Measurements from ENCODE around the gene CNTN1.

Gene CNTN1

DNA sequence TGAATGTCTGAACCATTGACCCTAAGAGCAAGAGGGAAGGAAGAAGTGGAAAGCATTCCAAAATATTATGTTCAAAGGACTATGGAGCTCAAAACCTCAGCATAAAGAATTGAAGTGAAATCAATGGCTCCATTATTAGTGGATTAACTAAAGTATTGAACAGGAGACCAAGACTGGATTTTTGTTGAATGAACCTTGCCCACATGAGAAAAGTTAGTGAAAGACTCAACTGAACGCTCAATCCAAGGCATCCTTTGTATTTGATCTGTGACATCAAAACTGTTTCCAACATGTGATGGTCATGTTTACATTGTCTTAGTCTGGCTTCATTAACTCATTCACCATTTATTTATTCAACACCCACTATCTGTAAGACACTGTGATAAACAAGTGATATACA is 161.0 kb downstream of the CNTN1 start:
- no peak for DNase-seq (ENCODE audit: low read depth)

DNA sequence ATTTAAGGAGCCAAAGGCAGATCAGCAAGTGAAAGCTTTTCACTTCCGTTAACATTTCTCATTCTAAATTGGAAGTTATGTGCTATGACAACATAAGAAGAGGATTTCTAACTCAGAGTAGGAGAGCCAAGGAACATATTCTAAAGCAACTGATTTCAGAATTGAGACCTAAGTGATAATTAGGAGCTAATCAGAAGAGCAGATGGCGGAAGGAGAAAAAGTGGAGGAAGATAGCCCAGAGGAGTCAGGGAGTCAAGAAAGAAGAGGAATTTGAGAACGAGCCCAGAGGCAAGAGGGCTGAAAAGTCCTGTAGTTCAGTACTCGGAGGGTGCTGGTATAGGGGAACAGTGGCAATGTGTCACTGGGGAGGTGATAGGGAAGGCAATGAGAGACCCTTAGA is 162.4 kb downstream of the CNTN1 start:
- no peak for DNase-seq (ENCODE audit: low read depth)

DNA sequence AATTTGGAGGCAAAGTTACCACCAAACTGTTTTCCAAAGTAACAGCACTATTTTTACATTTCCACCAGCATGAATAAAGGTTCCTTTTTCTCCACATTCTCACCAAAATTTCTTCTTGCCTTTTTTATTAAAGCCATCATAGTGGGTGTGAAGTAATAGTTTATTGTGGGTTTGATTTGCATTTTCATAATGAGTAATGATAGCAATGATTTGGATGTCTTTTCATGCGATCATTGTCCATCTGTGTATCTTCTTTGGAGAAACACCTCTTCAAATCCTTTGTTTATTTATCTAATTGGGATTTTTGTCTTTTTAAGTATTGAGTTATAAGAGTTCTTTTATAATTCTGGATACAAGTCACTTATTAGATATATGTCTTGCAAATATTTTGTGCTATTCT is 172.7 kb downstream of the CNTN1 start:
- DNase-seq (ENCODE audit: low read depth), result no peak

DNA sequence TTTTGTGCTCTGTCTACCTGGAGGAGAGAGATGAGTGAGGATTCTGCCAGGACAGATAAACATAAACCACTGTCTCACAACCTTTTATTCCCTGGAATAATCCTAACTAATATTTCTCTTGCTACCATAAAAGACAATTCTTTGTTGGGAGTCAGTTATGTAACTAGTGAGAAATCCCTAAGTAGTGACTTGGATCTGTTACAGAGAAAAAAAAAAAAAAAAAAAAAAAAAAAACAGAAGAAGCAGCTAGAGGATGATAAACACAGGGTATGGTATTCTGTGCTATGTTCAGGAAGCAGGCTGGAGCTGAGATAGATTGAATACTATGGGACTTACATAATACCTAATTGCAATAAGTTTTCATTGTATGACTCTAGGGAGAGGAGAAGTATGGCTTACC is 178.7 kb downstream of the CNTN1 start:
- DNase-seq (ENCODE audit: low read depth), result no peak

DNA sequence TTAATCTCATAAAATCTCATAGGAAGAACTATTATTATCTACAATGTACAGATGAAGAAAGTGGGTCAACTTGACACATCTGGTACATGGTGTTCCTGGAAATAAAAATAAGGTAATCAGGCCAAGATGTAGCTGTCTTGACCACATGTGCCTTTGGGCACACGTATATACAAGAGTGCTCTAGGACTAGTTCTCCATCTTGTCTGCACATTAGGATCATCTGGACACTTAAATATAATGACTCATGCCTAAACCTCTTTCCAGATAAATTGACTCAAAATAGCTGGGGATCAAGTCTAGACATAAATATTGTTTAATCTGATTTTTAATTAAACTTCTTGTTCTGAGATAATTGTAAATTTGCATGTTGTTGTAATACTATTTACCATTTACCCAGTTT is 182.6 kb downstream of the CNTN1 start:
- DNase-seq (ENCODE audit: low read depth), result no peak

DNA sequence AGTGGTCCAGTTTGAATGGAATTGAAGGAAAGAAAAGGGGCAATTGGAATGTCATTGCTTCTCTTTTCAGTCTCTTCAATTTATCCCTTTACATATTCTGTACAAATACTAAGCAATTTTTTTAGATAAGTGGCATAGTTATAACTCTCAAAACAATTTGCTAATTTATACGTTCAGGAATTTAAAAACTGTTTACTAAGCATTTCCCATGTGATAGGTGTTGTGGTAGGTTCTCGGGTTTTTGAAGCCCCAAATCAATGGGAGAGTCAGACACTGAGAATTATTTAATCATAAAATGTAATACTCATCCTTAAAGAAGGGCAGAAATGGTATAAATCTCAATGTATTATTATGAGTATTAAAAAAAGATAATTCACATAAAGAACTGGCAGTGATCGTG is 197.1 kb downstream of the CNTN1 start:
- no peak for DNase-seq (ENCODE audit: low read depth)

DNA sequence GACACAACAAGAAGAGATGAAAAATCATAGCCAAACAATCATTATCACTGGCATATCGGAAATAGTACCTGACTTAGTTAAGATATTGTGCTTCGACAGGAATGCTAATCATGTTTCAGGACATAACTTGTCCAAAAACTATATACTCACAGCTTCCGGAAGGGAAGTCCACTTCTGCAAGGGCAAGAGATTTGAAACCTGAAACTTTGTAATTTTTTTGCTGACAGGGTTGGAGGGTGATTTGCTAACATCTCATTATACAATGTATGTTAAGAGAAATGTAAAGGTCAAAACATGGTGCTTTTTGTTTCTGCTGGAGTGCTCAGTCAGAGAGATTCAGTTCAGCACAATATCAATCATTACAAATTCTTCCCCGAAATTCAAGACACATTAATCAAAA is 200.3 kb downstream of the CNTN1 start:
- DNase-seq (ENCODE audit: low read depth), result no peak

DNA sequence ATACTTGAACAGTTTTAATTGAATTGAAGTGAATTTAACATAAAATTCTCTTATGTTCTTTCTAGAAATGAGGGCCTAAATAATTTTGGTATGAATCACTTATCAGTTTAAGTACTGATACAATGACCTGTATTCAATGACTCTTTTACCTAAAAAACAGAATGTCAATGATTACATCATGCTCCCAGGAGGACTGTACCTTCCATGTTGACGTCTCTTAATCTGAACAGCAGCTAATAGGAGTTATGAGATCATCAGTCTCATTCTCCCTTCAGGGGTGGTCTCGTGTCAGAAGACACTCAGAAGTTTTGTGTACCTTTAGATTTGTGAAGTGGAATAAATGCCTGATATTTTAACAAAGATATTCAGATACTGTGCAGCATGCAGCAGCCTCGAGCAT is 206.3 kb downstream of the CNTN1 start:
- no peak for DNase-seq (ENCODE audit: low read depth)

DNA sequence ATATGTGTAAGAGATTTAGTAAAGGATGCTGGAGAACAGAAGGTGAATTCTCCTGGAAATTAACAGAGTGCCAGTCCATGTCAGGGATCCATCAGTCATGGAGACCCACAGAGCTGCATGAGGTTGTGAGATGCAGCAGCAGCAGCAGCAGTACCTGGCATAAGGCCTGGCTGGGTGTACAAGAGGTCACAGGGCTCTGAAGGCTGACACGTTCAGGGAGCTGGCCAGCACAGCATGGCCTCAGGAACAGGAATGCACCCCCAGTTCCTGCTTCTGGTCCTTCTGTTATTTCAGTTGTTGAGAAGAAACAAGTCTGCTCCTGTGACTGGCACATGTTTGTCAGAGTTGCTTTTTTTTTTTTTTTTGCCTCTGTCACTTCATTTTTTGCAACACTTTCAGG is 210.8 kb downstream of the CNTN1 start:
- DNase-seq (ENCODE audit: low read depth), result no peak

DNA sequence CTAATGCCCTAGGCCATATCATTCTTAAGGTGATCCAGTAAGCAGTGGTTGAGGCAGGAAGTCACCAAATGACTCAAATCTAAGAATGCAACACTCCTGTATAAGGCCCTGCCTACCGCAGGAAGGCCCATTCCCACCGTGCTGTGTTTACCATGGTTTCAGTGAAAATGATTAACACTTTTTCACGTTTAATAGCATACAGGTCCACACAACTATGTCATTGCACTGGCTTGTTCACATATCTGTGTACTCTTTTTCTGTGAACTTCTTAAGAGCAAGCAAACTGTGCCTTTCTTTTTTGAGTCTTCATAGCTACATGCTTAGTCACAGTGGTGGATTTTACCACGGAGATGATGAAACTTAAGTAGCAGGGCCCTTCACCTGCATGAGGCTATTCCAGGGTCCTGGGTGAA is 214.9 kb downstream of the CNTN1 start:
- peak; percentile 0 for DNase-seq (ENCODE audit: low read depth)

DNA sequence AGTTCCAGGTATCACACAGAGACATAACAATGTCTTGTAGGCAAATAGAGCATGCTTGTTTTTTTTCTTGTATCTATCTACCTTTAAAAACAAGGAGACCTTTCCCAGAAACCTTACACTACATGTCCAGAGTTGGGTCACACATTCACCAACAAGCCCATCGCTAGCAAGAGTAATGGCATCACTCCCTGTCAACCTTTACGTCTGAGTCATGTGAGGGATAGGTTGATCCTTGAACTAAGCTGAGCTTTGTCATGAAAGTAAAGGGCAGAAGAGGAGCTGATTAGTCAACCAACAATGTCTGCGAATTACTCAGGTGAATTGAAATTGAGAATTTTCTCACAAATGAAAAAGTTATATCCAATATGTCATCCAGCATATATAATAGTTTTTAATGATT is 219.4 kb downstream of the CNTN1 start:
- no peak for DNase-seq (ENCODE audit: low read depth)

DNA sequence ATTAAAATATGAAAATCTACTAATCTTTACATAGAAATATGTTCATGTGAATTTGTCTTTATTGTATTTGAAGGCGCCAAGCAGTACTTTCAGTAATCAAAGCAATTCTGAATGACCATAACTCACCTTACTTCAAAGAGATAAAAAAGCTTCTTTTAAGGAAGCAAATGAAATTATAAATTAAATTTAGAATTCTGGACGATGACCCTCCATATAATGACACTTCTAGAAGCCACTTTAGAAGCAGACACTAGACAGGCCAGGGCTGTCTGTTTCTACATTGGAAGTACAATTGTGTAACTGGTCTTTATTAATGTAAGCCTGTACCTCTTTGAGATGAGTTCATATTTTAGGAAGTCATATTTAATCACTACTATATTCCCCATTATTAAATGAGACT is 222.9 kb downstream of the CNTN1 start:
- DNase-seq (ENCODE audit: low read depth), result no peak

DNA sequence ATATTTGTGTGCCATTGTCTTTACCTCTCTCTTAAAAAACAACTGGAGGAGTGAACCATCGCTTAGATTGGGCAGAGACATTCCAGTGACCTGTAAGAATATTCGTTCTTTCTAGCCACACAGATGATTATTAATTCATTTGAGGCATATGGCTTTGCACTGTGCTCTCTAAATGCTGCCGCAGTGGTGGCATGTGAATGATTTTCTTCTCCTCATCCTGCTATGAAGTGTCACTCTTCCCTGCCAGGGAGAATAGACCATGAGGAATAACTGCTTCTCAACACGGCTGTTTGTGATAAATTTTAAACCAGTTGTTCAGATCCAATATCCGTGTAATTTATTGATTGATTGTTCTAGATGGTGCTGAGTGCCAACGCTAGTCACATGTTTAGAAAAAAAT is 225.3 kb downstream of the CNTN1 start:
- DNase-seq (ENCODE audit: low read depth), result no peak

DNA sequence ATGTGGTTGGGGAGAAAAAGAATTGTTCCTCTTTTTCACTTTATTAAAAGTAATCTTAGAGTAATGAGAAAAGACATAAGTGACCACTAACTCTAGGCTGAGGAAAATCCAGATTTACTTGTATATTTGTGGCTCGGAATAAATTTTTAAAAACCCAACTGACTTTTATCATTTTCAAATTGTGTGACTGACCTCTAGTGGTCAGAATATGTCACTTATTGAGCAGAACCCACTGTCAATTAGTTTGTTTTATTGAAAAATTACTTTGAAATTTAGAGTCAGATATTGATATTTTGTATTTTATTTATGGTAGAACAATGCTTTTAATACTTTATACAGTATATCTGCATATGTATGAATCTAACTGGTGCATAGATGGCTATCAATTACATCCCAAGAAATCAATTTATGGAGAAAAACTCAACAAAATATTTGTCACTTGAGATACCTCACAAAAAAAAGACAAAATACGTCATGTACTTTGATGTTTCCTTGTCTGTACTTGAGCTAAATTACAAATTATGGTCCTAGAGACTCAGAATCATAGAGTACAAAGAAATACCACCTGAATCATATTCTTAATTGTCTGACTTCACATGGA is 229.4 kb downstream of the CNTN1 start:
- DNase-seq (ENCODE audit: low read depth), result peak; percentile 23

DNA sequence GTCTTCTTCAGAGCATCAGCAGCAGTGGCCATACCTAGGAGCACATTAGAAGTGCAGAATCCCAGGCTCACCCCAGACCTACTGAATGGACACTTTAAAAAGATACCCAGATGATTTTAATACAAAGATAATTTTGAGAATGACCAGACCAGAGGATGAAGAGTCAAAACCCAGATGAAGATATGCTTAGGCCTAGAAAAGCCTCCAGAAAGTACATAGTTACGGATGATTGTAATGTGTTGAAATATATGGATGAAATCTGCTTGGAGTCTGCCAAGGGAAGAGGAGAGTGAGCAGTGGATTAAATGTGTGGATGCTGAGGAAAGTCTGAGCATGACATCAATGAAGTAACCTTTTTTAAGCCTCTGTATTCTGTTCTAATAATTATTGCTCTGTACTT is 245.7 kb downstream of the CNTN1 start:
- no peak for DNase-seq (ENCODE audit: low read depth)

DNA sequence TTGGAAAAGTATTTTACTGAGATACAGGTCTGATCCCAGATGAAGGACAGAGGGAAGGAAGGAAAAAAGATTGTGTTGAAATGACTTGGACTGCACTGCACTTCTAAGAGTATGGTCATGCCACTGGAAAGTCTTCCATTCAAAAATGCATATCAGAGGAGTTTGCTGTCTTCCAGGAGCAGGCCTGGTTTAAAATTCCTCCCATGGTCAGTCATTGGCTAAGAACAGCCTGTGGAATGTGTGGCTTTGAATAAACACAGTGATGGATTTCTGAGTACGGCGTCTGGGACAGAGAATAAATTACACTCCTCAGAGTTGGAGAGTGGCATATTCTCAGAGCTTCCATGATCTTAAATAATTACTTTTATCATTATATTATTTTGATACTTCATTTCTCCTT is 250.1 kb downstream of the CNTN1 start:
- DNase-seq (ENCODE audit: low read depth), result no peak

DNA sequence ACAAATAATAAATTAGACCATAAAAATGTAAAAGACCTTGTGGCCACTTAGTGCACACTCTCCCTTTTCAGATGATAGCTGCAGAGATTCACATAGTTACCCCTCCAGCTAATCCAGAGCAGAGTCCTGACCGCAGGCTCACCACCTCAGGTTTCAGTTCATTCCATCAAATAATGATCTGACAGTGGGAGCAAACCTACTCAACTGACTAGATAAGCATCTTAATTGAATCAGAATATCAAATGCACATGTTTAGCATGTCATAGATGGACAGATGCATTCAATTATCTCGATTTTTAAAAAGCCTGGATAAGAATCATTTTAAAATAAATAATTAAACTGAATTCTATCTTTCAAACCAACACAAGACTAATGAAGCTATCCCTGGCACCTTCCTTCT is 253.5 kb downstream of the CNTN1 start:
- DNase-seq (ENCODE audit: low read depth), result no peak

DNA sequence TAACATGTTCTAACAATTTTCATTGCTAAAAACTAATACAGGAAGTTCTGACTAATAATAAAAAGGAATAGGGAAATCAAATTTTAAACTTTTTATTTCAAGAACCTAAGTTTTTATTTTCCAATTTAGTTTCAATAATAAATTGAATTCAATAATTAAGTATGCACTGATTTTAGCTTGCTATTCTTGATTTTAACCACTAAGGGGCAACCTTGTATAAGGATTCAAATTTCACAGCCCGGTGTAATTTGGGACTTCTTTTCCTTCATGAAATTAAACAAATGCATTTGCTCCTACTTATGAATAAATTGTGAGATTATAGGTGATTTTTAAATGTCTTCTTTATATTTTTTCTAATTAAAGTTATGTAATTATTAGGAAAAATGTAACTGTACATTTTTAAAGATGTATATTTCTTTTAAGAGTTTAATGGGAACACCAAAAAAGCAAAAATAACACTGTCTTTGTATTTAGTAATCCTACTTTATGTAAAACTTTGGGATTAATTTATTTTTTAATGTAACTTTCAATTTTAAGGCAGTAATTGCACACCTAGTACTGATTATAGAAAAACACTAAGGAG is 254.5 kb downstream of the CNTN1 start:
- DNase-seq (ENCODE audit: low read depth), result peak; percentile 40

DNA sequence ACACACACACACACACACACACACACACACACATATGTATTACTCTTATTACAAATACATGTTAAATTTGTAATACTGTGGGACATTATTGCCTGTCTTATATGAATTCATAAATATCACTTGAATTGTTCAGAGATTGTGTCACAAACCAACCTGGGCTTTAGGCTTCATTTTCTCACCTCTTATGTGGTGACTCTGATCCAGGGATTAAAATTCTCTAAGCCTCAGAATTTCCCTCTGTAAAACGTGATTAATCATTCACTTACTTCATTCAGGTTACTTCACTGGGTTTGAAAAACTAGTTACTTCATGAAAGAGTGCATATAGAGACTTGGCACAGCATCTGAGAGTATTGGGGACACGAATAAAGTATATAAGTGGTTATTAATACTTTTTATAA is 255.6 kb downstream of the CNTN1 start:
- DNase-seq (ENCODE audit: low read depth), result no peak

DNA sequence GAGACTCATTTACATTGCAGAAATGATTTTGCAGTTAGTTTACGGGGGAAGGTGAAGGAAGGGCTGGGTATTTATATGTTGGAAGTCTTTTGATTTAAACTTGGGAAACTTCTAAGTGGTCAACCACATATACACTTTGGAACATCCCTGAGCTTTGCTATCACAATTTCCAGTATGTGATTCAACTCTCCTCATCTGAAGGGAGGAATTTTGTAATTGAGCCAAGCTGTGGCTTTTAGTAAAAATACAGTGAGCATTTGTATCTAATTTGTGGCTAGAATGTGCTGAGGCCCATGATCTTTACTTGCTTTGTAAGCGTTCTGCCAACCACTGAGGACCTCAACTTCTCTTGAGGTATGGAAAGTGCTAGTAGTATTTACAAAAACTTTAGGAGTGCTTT is 260.8 kb downstream of the CNTN1 start:
- no peak for DNase-seq (ENCODE audit: low read depth)

DNA sequence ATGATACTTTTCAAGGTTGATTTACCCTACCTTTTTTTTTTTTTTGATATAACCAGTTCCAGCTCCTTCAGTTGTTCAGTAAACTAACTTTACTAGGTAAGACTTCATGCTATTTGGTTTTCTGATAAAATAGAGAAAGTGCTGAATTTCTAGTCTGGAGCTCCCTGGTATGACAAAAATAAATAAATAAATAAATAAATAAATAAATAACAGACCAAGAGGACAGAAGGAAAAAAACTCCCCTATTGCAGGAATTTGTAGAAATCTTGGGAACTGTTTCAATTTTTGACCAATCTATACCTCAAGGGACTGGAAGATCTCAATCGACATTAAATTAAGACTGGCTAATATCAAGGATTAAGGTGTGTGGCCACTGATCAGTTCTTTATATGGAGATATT is 265.2 kb downstream of the CNTN1 start:
- DNase-seq (ENCODE audit: low read depth), result no peak

DNA sequence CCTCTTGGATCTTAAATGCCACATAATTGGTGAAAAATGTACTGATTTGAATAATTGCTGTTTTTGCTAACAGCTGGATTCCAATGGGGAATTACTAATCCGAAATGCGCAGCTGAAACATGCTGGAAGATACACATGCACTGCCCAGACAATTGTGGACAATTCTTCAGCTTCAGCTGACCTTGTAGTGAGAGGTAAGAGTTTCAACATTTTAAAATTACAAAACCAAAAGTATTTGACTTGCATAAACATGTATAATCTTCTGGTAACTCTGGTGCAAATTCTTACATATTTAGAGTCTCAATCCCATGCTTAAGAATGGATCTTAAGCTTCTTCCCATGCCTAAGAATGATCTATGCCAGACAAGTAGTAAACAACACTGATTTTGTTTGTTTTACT is 266.8 kb downstream of the CNTN1 start:
- DNase-seq (ENCODE audit: low read depth), result no peak

DNA sequence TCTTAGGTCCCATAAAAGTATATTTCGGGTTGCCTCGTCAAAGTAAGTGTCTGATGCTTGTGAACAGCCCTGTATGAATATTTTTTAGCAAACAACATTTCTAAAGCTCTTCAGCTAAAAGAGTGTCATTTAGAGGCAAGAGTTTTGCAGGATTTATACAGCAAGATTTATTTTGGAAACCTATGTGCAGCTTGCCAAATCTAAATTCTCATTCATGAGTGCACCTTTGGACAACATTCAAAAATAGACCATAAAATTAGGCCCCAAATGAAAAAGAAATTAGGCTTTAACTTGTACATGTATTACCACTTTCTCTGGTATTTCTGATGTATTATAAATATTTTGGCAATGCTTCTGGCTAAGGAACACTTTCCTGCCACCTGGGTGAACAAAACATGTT is 271.5 kb downstream of the CNTN1 start:
- DNase-seq (ENCODE audit: low read depth), result no peak

DNA sequence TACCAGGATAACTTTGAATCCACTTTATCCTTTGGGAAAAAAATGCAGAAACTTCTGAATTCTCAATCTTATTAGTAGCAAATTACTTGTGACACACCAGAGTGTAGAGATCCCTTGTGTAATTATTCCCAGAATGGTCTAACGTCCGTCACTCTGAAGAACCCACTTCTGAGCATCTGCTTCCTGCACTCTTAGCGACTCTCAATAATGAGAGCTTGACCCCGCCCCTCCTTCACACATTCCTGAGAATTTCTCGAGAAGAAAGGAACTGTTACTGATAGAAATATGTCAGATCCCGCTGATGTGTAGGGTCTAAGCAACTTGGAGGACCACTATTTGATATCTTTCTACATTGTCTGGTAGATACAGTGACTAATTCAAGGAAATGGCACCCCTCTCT is 277.6 kb downstream of the CNTN1 start:
- no peak for DNase-seq (ENCODE audit: low read depth)
